PFSK-1 (cell line): ENCODE measurements around the gene RUNX3.

Source experiments
- FOXP2 ChIP-seq: optimal IDR thresholded peaks from 2 replicates; pipeline ENCODE3; 2011; ENCODE audit warnings: borderline replicate concordance, control low read depth, inconsistent platforms; ENCODE audit not compliant: insufficient read depth; ENCODE audit errors: extremely low read length, extremely low read depth
- POLR2AphosphoS5 ChIP-seq: IDR thresholded peaks from 2 replicates; pipeline ENCODE4 v1.6.1; 2012; ENCODE audit warnings: low read depth, mild to moderate bottlenecking, control low read depth, low read length, moderate library complexity
- REST ChIP-seq, 2 experiments: IDR thresholded peaks; 2 replicates each; pipeline versions ENCODE4 v1.6.1 to v1.8.0; 2011 to 2012; ENCODE audit warnings: low read depth in 2 of 2, low read length in 2 of 2, control low read depth in 1 of 2, inconsistent platforms in 1 of 2, mild to moderate bottlenecking in 1 of 2, moderate library complexity in 1 of 2; ENCODE audit not compliant: insufficient read depth in 1 of 2
- SIN3A ChIP-seq: IDR thresholded peaks from 2 replicates; pipeline ENCODE4 v1.6.1; 2012; ENCODE audit warnings: mild to moderate bottlenecking, low read length, moderate library complexity, borderline replicate concordance; ENCODE audit not compliant: insufficient read depth
- TAF1 ChIP-seq: IDR thresholded peaks from 2 replicates; pipeline ENCODE4 v1.6.1; 2012; ENCODE audit warnings: low read length, control low read depth, borderline replicate concordance; ENCODE audit not compliant: insufficient read depth

RUNX3 gene

DNA sequence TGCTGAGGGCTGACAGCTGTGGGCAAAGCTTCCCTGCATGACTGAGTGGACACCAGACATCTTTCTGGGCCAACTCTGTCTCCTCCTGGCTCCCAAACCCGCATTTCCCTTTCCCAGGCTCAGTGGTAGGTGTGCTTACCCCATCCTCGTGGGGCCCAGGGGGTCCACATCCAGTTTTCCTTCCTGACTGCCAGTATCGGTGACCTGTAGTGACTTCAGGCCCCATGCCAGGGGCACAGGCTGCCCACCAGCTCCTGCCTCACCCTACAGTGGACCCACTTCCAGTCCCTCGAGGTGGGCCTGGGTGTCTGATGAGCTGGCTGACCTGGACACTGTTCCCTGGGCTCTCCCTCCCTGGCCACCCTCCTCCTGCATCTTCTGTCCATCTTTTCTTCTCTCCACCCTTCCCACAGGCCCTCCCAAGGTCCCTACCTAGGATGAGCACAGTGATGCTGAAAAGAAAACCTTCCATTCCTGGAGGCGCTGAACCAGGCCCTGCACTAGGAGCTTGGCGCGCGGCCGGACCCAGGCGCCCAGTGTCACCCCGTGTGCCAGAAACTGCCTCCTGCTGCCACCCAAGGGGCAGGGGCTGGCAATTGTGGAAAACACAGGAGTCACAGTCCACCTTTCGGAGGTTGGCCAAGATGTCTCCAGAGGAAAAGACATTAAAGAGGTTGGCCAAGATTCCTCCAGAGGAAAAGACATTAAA lies 67.1 kb downstream of the RUNX3 start:
- no peak for TF ChIP-seq REST (IDR thresholded peaks at IDR 0.05; ENCODE audit: insufficient read depth in 1 of 2, low read depth in 2 of 2, low read length in 2 of 2)
- no peak for TF ChIP-seq TAF1
- TF ChIP-seq FOXP2, result no peak
- TF ChIP-seq SIN3A, result no peak
- no peak for TF ChIP-seq POLR2AphosphoS5

DNA sequence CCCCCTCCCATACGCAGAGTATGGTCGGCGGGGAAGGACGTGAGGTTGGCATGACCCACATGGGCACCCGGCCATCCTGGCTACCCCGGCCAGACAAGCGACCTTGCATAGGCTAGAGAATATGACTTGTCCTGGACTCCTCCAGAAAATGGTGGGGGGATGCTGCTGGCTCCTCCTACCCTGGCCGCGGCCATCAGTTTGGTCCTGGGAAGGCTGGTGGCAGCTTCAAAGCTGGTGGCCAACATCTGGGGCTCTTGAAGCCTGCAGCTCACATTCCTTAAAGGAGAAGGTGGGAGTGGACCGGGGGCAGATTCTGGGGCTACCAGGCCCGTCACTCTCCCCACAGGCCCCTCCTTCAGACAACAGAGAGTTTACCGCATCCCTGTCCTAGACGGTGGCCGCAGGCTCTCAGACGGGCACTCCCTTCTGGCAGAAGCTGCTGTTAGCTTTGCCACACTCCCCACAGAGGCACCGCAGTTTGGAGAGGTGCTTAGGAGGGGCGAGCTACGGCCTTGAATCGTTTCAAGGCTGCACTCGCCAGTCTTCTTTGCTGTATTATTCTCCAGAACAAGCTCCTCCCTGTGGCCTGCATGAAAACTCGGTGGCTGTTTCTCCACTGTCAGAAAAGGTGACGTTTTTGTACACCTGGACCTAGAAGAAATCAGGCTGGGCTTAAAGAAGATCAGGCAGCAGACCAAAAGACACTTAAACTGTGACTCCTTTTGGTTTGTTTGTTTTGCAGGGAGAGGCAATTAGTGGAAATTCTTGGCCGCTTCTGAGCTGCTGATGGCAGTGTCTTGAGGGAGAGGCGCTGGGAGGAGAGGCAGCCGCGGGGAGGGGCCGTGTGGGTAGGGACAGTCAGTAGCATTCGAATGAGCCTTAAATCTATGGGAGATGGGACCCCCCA lies 68.0 kb downstream of the RUNX3 start:
- TF ChIP-seq SIN3A, result no peak
- no peak for TF ChIP-seq TAF1
- no peak for TF ChIP-seq REST (IDR thresholded peaks at IDR 0.05; ENCODE audit: insufficient read depth in 1 of 2, low read depth in 2 of 2, low read length in 2 of 2)
- TF ChIP-seq POLR2AphosphoS5, result no peak
- TF ChIP-seq FOXP2, result no peak

- TF ChIP-seq FOXP2 (no peak), SIN3A (no peak), REST (IDR thresholded peaks at IDR 0.05; ENCODE audit: insufficient read depth in 1 of 2, low read depth in 2 of 2, low read length in 2 of 2) (no peak), TAF1 (no peak), POLR2AphosphoS5 (no peak)
These were observed 69.2 kb downstream of the RUNX3 start for GRCh38 chr1:24860841-24861240.

- no peak for TF ChIP-seq FOXP2
- TF ChIP-seq SIN3A, result no peak
- TF ChIP-seq TAF1, result no peak
- no peak for TF ChIP-seq POLR2AphosphoS5
- no peak for TF ChIP-seq REST (IDR thresholded peaks at IDR 0.05; ENCODE audit: insufficient read depth in 1 of 2, low read depth in 2 of 2, low read length in 2 of 2)
These were observed 70.7 kb downstream of the RUNX3 start for GRCh38 chr1:24859063-24860010.
